BLaER1 treated with 17β-estradiol and CSF1 and Interleukin-3, amounts not matched to agents 10 nM and 100 nM (cell line): ENCODE results near the gene DDT.
"Not testable (repeated sequence)": the region's sequence is repeated elsewhere in the genome, so short reads cannot be mapped to it uniquely, and the experiment has no call there.

Source experiments
- H3K27ac ChIP-seq, 11 experiments: shearing (Covaris generic); formaldehyde crosslinking; 2 replicates each; pipeline ENCODE4 v1.8.1; 2022
- H3K27me3 ChIP-seq, 11 experiments: shearing (Covaris generic); formaldehyde crosslinking; 2 replicates each; pipeline ENCODE4 v1.8.1; 2022
- H3K36me3 ChIP-seq, 11 experiments: shearing (Covaris generic); formaldehyde crosslinking; 2 replicates each; pipeline ENCODE4 v1.8.1; 2022
- H3K4me1 ChIP-seq, 10 experiments: shearing (Covaris generic); formaldehyde crosslinking; 2 replicates each; pipeline ENCODE4 v1.8.1; 2022
- H3K4me2 ChIP-seq, 11 experiments: shearing (Covaris generic); formaldehyde crosslinking; 2 replicates each; pipeline ENCODE4 v1.8.1; 2022
- H3K4me3 ChIP-seq, 10 experiments: shearing (Covaris generic); formaldehyde crosslinking; 2 replicates each; pipeline ENCODE4 v1.8.1; 2022
- H3K9ac ChIP-seq, 11 experiments: shearing (Covaris generic); formaldehyde crosslinking; 2 replicates each; pipeline ENCODE4 v1.8.1; 2022
- H3K9me3 ChIP-seq, 11 experiments: shearing (Covaris generic); formaldehyde crosslinking; replicated peaks in 1 of 11; 2 replicates each; pipeline ENCODE4 v1.8.1; 2022
- H4K20me1 ChIP-seq, 11 experiments: shearing (Covaris generic); formaldehyde crosslinking; 2 replicates each; pipeline ENCODE4 v1.8.1; 2022
- Cebpa-rat ChIP-seq, 11 experiments: shearing (Covaris generic); IDR thresholded peaks; 2 replicates each; pipeline ENCODE4 v1.8.1; 2022

The DDT gene

GRCh38 chr22:23970816-23971486 lies 3.3 kb downstream of the DDT start:
- Histone ChIP-seq H3K4me3 (peak overlapping the region in 1 of 10 experiments; percentile 16; a peak in 1 of 20 replicates), H3K4me1 (peaks cover 22 to 31% (median 29%) of the 10 kb centered on the region in 10 experiments), H3K4me2 (peak overlapping the region in 10 of 11 experiments; percentile 3 to 81 (median 33); a peak in 17 of 22 replicates), H3K27me3 (no peaks in the 10 kb centered on the region), H3K36me3 (peaks cover 29 to 33% (median 30%) of the 10 kb centered on the region in 11 experiments), H3K27ac (no peak overlapping the region), H4K20me1 (peaks cover 28 to 32% (median 30%) of the 10 kb centered on the region in 11 experiments; a peak in 21 of 22 replicates), H3K9me3 (no peaks in the 10 kb centered on the region), H3K9ac (peak overlapping the region in 9 of 11 experiments; percentile 0 to 63 (median 35); a peak in 10 of 22 replicates)
- no peak for TF ChIP-seq Cebpa-rat (IDR thresholded peaks at IDR 0.05)

DNA sequence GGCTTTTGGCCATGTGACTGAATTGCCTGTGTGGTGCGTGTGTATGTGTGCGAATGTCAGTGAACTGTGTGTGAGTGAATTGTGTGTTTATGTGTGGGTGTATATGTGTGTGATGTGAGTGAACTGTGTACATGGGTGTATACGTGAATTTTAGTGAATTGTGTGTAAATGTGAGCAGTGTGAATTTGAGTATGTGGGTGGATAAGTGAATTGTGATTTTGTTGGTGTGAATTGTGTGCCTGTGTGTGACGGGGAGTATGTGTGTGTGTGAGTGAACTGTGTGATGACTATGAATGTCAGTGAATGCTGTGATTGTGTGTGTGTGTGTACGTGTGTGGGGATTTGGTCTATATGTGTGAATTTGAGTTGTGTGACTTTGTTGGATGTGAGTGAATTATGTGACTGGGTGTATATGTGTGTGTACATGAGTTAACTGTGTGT lies 4.0 kb downstream of the DDT start:
- H4K20me1 ChIP-seq: peaks cover 28 to 32% (median 30%) of the 10 kb centered on the region in 11 experiments; a peak in 21 of 22 replicates
- no peak overlapping the region for H3K27ac ChIP-seq
- peaks cover 22 to 31% (median 29%) of the 10 kb centered on the region in 10 experiments for H3K4me1 ChIP-seq
- no peaks in the 10 kb centered on the region for H3K27me3 ChIP-seq
- H3K36me3 ChIP-seq: peaks cover 29 to 33% (median 30%) of the 10 kb centered on the region in 11 experiments
- H3K9ac ChIP-seq: peak overlapping the region in 9 of 11 experiments; percentile 16 to 57 (median 32); a peak in 8 of 22 replicates
- H3K4me2 ChIP-seq: peak overlapping the region; percentile 16 to 81 (median 49); a peak in 18 of 22 replicates
- no peaks in the 10 kb centered on the region for H3K9me3 ChIP-seq
- TF ChIP-seq Cebpa-rat (IDR thresholded peaks at IDR 0.05): no peak
- H3K4me3 ChIP-seq: peak overlapping the region in 2 of 10 experiments; percentile 2 to 18; a peak in 2 of 20 replicates

- peak overlapping the region; percentile 11 to 81 (median 49) for H3K4me2 ChIP-seq
- peak overlapping the region in 8 of 11 experiments; percentile 10 to 57 (median 33); a peak in 6 of 22 replicates for H3K9ac ChIP-seq
- no peak for TF ChIP-seq Cebpa-rat (IDR thresholded peaks at IDR 0.05)
- H3K4me3 ChIP-seq: 0 out of 20 replicates have a peak overlapping the region, but pooled peaks of 1 of the 10 experiments have one; percentile 2
- H3K27me3 ChIP-seq: no peaks in the 10 kb centered on the region
- peaks cover 28 to 32% (median 30%) of the 10 kb centered on the region in 11 experiments; a peak in 21 of 22 replicates for H4K20me1 ChIP-seq
- peaks cover 29 to 33% (median 30%) of the 10 kb centered on the region in 11 experiments for H3K36me3 ChIP-seq
- H3K9me3 ChIP-seq: no peaks in the 10 kb centered on the region
- H3K27ac ChIP-seq: no peak overlapping the region
- H3K4me1 ChIP-seq: peaks cover 22 to 31% (median 29%) of the 10 kb centered on the region in 10 experiments
These were observed 5.2 kb downstream of the DDT start for GRCh38 chr22:23969071-23969470.

GRCh38 chr22:23966568-23966967 lies 7.7 kb downstream of the DDT start, which contains the start of gene DDTL:
DDTL (plus strand) TSS chr22:23966888; CDS start chr22:23966915, 27 bp downstream.
- peaks cover 26 to 27% (median 26%) of the 10 kb centered on the region in 11 experiments; a peak in 21 of 22 replicates for H4K20me1 ChIP-seq
- H3K4me1 ChIP-seq: peaks cover 22 to 27% (median 25%) of the 10 kb centered on the region in 10 experiments

GRCh38 chr22:23966094-23966493 lies 8.1 kb downstream of the DDT start:
- peaks cover 21 to 22% (median 22%) of the 10 kb centered on the region in 11 experiments for H3K36me3 ChIP-seq

More at GRCh38 chr22:23966568-23966967, 7.7 kb downstream of the DDT start, which contains the start of gene DDTL:
- not testable (repeated sequence) for H3K9ac ChIP-seq, H3K27ac ChIP-seq, H3K4me3 ChIP-seq, H3K27me3 ChIP-seq, H3K4me2 ChIP-seq, H3K9me3 ChIP-seq
- peaks cover 25 to 27% (median 26%) of the 10 kb centered on the region in 11 experiments for H3K36me3 ChIP-seq

GRCh38 chr22:23961084-23961771 lies 13.0 kb downstream of the DDT start, which contains the start of gene GSTT2B:
GSTT2B (minus strand) TSS chr22:23961195; CDS start chr22:23961131, 64 bp downstream.
- H3K27me3 ChIP-seq: peaks cover 9 to 19% (median 18%) of the 10 kb centered on the region in 11 experiments
- H3K27ac ChIP-seq, H3K4me2 ChIP-seq, H3K4me1 ChIP-seq, H4K20me1 ChIP-seq, H3K9me3 ChIP-seq, H3K9ac ChIP-seq, H3K36me3 ChIP-seq, H3K4me3 ChIP-seq: not testable (repeated sequence)

More at GRCh38 chr22:23966094-23966493, 8.1 kb downstream of the DDT start:
- H3K9ac ChIP-seq, H3K9me3 ChIP-seq, H3K27ac ChIP-seq, H3K27me3 ChIP-seq, H3K4me3 ChIP-seq, H3K4me2 ChIP-seq: not testable (repeated sequence)
- Histone ChIP-seq H4K20me1 (peaks cover 21 to 22% (median 22%) of the 10 kb centered on the region in 11 experiments; a peak in 21 of 22 replicates), H3K4me1 (peaks cover 19 to 22% (median 21%) of the 10 kb centered on the region in 10 experiments)

DNA sequence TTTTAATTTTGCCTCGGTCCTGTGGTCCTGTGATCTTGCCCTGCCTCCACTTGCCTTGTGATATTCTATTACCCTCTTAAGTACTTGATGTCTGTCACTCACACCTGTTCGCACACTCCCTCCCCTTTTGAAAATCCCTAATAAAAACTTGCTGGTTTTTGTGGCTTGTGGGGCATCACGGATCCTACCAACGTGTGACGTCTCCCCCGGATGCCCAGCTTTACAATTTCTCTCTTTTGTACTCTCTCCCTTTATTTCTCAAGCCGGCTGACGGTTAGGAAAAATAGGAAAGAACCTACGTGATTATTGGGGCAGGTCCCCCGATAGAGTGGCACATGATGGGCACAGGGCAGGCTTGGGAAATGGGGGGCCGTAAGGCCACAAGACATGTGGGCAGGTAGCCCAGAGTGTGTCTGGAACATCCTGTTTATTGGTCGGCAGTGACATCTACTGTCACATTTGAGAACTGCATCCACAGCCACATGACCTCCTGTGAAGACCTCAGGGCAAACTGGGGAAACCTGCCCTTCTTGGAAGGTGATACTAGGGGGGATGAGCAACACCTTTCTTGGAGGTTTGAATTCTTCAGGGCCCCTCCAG lies 17.8 kb downstream of the DDT start:
- H3K27me3 ChIP-seq: peaks cover 9 to 19% (median 18%) of the 10 kb centered on the region in 11 experiments
- not testable (repeated sequence) for H3K4me1 ChIP-seq, H3K27ac ChIP-seq, H3K9me3 ChIP-seq, H3K4me2 ChIP-seq, H3K4me3 ChIP-seq, H3K9ac ChIP-seq, H4K20me1 ChIP-seq, H3K36me3 ChIP-seq

DNA sequence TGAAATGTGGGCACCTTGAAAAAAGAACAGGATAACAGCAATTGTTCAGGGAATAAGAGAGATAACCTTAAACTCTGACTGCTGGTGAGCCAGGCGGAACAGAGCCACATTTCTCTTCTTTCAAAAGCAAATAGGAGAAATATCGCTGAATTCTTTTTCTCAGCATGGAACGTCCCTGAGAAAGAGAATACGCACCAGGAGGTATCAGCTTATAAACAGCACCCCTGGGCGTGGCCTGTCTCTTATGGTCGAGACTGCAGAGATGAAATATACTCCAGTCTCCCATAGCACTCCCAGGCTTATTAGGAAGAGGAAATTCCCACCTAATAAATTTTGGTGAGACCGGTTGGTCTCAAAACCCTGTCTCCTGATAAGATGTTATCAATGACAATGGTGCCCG lies 18.4 kb downstream of the DDT start:
- not testable (repeated sequence) for H3K27ac ChIP-seq, H3K4me3 ChIP-seq, H4K20me1 ChIP-seq, H3K4me1 ChIP-seq, H3K9ac ChIP-seq, H3K9me3 ChIP-seq, H3K36me3 ChIP-seq, H3K4me2 ChIP-seq
- peaks cover 9 to 19% (median 18%) of the 10 kb centered on the region in 11 experiments for H3K27me3 ChIP-seq

DNA sequence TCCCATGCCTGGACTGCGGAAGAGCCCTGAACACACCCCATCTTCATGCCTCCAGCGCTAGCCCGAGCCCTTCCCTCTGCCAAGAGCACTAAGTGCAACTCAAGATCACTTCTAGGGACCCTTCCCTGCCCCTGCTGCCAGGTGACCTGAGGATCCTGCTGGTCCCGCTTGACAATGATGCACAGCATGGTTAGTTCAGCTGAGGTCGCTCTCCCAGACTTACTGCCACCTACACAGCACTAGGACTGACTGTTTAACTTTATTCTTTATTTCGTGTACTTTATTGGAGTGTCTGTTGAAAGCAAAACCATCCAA lies 19.3 kb downstream of the DDT start:
- not testable (repeated sequence) for H3K9ac ChIP-seq, H3K4me2 ChIP-seq, H3K9me3 ChIP-seq, H3K4me3 ChIP-seq, H3K4me1 ChIP-seq, H3K27me3 ChIP-seq, H4K20me1 ChIP-seq, H3K36me3 ChIP-seq, H3K27ac ChIP-seq

DNA sequence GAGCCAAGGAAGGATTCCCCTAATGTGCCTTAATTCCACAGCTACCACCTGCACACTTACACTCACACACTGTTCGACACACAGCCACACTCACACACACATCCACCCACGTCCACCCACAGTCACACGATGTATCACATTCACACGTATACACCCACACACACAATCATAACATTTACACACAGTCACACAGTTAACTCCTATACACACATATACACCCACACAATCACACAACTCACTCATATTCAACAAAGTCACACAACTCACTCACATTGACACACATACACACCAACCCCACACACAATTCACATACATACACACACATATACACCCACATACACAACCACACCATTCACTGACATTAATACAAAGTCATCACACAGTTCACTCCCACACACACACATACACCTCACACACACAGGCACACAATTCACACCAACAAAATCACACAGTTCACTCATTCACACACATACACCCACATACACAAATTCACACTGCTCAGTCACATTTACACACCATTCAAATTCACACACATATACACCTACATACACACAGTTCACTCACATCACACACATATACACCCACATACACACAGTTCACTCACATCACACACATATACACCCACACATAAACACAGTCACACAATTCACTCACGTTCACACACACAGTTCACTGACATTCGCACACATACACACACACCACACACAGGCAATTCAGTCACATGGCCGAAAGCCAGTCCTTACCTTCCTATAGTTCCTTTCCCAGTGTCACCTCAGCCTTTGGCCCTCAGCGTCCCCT lies 19.8 kb downstream of the DDT start:
- H3K4me3 ChIP-seq, H3K27me3 ChIP-seq, H3K4me2 ChIP-seq, H3K9me3 ChIP-seq, H3K9ac ChIP-seq, H3K4me1 ChIP-seq, H3K27ac ChIP-seq, H3K36me3 ChIP-seq, H4K20me1 ChIP-seq: not testable (repeated sequence)

DNA sequence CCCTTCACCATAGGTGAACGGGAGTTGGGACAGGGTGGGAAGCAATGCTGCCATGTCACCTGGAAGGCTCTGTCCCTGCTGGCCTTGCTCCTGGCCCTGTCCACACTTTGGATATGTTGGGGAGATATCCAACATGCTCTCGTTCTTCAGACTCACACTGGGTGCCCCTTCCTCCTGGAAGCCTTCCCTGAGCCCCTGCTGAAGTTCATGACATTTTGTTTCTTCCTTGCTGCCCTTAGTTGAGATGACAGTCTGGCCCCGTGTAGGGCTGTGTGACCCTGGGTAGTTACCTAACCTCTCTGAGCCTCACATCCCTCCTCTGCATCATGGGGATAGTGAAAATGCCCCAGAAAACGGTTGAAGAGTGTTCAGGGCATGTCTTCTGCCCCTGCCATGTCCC lies 20.8 kb downstream of the DDT start:
- not testable (repeated sequence) for H3K9me3 ChIP-seq, H3K27me3 ChIP-seq, H3K9ac ChIP-seq, H4K20me1 ChIP-seq, H3K4me2 ChIP-seq, H3K36me3 ChIP-seq, H3K4me3 ChIP-seq, H3K27ac ChIP-seq, H3K4me1 ChIP-seq

- not testable (repeated sequence) for H3K4me3 ChIP-seq, H3K4me1 ChIP-seq, H3K36me3 ChIP-seq
These were observed 21.3 kb downstream of the DDT start for GRCh38 chr22:23952794-23953405.

More at GRCh38 chr22:23952794-23953405, 21.3 kb downstream of the DDT start:
- H4K20me1 ChIP-seq, H3K4me2 ChIP-seq, H3K27me3 ChIP-seq, H3K27ac ChIP-seq, H3K9me3 ChIP-seq, H3K9ac ChIP-seq: not testable (repeated sequence)
